ENCODE results near the gene WNT11.

GRCh38 chr11:76175783-76176182 lies 30.5 kb downstream of the WNT11 start:
- TF ChIP-seq CTCF (IDR thresholded peaks at IDR 0.05; ENCODE audit: low read length) (no peak), EZH2phosphoT487 (IDR thresholded peaks at IDR 0.05; ENCODE audit: low read length) (no peak), EZH2 (optimal IDR thresholded peaks at IDR 0.05; ENCODE audit: low read depth, low read length) (no peak)

Data from MM.1S (cell line).